Measurements from ENCODE around the gene ADCK1.

- no peak for TF ChIP-seq CTCF (IDR thresholded peaks at IDR 0.05; ENCODE audit: low read depth, low read length)
- TF ChIP-seq EZH2phosphoT487 (IDR thresholded peaks at IDR 0.05; ENCODE audit: low read depth), result no peak
These were observed 120.4 kb downstream of the ADCK1 start for GRCh38 chr14:77920312-77920711.

Measured in OCI-LY3 (cell line).